Glutamatergic neuron (in vitro differentiated cells): ENCODE data around the gene LDLRAD4. TPM values are rescaled to one million over a fixed set of nuclear protein-coding genes. Genes with fewer than 3 reads are reported as not detected.

ENCODE experiments used
- DNase-seq: peaks from one replicate; pipeline ENCODE4 v3.0.0; 2022
- H3K27ac Mint-ChIP-seq: one replicate; pipeline ENCODE4 v1.8.0; 2020; ENCODE audit warnings: mild to moderate bottlenecking, mixed read lengths, inconsistent platforms; ENCODE audit not compliant: unreplicated experiment
- H3K27me3 Mint-ChIP-seq: one replicate; pipeline ENCODE4 v1.8.0; 2020; ENCODE audit warnings: mild to moderate bottlenecking, moderate library complexity, mixed read lengths, inconsistent platforms; ENCODE audit not compliant: unreplicated experiment
- H3K36me3 Mint-ChIP-seq: one replicate; pipeline ENCODE4 v1.8.0; 2020; ENCODE audit warnings: mild to moderate bottlenecking, mixed read lengths, inconsistent platforms; ENCODE audit not compliant: unreplicated experiment
- H3K4me1 Mint-ChIP-seq: one replicate; pipeline ENCODE4 v1.8.0; 2020; ENCODE audit warnings: mild to moderate bottlenecking, low read depth, mixed read lengths, inconsistent platforms; ENCODE audit not compliant: unreplicated experiment
- H3K4me3 Mint-ChIP-seq: one replicate; pipeline ENCODE4 v1.8.0; 2020; ENCODE audit warnings: mild to moderate bottlenecking, mixed read lengths, inconsistent platforms; ENCODE audit not compliant: unreplicated experiment
- H3K9me3 Mint-ChIP-seq: one replicate; pipeline ENCODE4 v1.8.0; 2020; ENCODE audit warnings: mild to moderate bottlenecking, moderate library complexity, mixed read lengths, inconsistent platforms; ENCODE audit not compliant: unreplicated experiment
- total RNA-seq: library from RNA; stranded (reverse); fragmentation: NEBNext Ultra II Directional; extraction: Animal tissue kit (Norgen Biotek cat#: 25700); gene quantifications from one replicate; pipeline ENCODE4 v1.2.1, GENCODE V29; 2021; ENCODE audit not compliant: unreplicated experiment
- TF ChIP-seq, protein P1 (sequence below): fragments of 200-600 bp; sonication (generic); IDR thresholded peaks from one replicate; pipeline ENCODE4 v1.5.0; 2021; ENCODE audit not compliant: partially characterized antibody, unreplicated experiment

The LDLRAD4 gene
- total RNA-seq, 1 donor from 2014 or later, result 0.29 TPM

DNA sequence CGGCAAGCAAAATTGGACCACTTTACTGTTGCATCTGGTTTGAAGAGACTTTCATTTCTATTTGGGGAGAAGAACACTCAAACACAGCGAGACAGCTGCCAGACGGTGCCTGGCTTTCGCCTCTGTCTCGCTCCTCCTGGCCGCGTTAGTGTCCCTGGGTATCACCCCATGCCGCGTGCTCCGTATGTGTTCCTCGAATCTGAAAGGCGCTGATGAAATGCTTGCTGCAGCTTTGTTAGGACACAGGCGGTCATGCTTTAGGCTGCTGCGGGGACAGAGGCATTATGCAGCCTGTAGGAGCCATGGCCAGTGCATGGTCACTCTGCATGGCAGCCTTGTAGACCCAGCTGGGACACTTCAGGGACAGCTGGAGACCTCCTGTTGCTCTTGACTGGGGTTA lies 53.9 kb downstream of the LDLRAD4 start:
- Mint-ChIP-seq H3K4me3 (no peak overlapping the region), H3K9me3 (peaks cover 5% of the 10 kb centered on the region), H3K27me3 (peaks cover 4% of the 10 kb centered on the region), H3K4me1 (peaks cover 3% of the 10 kb centered on the region), H3K36me3 (no peaks in the 10 kb centered on the region), H3K27ac (no peak overlapping the region)
- TF ChIP-seq, protein P1, sequence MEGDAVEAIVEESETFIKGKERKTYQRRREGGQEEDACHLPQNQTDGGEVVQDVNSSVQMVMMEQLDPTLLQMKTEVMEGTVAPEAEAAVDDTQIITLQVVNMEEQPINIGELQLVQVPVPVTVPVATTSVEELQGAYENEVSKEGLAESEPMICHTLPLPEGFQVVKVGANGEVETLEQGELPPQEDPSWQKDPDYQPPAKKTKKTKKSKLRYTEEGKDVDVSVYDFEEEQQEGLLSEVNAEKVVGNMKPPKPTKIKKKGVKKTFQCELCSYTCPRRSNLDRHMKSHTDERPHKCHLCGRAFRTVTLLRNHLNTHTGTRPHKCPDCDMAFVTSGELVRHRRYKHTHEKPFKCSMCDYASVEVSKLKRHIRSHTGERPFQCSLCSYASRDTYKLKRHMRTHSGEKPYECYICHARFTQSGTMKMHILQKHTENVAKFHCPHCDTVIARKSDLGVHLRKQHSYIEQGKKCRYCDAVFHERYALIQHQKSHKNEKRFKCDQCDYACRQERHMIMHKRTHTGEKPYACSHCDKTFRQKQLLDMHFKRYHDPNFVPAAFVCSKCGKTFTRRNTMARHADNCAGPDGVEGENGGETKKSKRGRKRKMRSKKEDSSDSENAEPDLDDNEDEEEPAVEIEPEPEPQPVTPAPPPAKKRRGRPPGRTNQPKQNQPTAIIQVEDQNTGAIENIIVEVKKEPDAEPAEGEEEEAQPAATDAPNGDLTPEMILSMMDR, result no peak
- no peak for DNase-seq

DNA sequence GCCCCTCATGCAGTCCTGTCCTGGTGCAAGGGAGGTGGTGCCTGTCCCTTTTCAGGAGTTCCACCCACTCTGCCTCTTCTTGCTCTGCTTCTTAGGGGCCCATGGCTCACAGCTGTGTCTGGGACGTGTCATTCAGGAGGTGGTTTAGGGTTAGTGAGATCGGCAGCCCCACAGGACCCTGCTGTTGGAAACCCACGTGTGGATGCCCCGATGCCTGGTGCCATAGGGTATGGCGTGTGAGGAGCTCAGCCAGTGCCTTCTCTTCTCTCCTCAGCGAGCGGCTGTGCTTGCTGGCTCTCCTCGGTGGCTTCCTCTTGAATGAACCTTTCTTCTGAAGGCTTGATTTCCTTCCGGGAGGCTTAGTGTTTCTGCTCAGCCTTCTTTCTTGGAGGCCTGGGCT lies 55.2 kb downstream of the LDLRAD4 start:
- Mint-ChIP-seq H3K36me3 (no peaks in the 10 kb centered on the region), H3K9me3 (peaks cover 7% of the 10 kb centered on the region), H3K27ac (no peak overlapping the region), H3K4me1 (peaks cover 3% of the 10 kb centered on the region), H3K27me3 (peaks cover 4% of the 10 kb centered on the region), H3K4me3 (no peak overlapping the region)
- no peak for DNase-seq
- TF ChIP-seq, protein P1, result no peak

DNA sequence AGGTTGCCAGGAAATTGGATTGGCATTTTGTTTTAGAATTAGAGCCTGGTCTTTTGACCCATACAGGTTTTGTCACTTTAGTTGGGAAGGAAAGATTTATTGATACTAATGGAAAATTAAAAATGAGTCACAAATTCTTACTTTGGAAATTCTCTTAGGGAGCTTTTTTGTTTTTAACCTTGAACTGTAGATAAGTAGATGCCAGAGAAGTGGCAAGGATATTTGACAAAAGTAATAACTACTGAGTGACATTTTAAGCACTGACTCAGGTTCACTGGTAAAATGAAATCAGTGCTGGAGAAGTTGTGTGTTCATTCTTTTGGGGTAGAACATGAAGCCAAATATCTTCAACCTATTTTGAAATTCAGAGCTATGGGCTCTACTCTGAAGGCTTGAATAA lies 56.5 kb downstream of the LDLRAD4 start:
- Mint-ChIP-seq H3K4me1 (peaks cover 6% of the 10 kb centered on the region), H3K27ac (no peak overlapping the region), H3K36me3 (no peaks in the 10 kb centered on the region), H3K9me3 (peaks cover 7% of the 10 kb centered on the region), H3K4me3 (no peak overlapping the region), H3K27me3 (peaks cover 4% of the 10 kb centered on the region)
- no peak for DNase-seq
- TF ChIP-seq, protein P1, result no peak

DNA sequence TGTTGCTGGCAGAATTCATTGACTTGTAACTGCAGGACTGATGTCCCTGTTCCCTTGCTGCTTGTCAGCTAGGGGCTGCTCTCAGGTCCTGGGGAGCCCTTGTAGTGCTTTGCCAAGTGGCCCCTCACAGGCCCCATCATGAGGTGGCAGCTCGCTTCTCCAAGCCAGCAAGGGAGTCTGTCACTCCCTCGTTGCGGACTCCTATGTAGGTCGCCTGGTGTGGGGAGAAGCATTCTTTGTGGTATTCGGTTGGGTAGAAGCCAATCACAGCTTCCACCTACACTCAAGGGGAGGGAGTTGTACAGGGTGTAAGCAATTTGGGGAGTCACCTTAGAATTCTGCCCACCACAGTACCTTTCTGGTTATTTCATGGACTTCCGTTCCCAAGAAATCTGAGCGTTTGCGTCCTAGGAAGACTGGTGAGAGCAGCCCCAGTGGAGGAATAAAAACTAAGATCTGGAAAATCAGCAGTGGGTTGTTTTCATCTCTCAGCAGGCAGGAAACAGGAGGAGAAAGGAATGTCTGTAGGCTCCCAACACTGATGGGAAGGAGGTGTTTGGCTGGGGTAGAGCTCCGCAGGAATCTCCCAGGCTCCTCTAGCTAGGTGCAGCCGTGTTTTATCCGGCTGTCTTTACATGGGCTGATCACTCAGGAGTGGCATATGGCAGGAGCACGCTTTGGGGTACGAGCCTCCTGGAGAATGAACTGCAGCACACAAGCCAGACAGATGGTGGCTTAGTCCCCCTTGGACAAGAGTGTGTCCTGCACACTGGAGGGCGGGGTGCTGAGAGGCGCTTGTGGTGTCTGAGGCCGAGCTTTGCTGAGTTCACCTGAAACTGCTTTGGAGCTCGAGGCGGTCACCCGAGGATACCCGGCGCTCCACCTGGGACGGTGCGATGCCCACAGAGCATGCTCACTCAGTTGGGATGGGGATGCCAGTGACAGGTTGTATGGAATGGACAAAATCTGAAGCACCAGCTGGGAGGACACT lies 58.3 kb downstream of the LDLRAD4 start:
- no peak overlapping the region for H3K4me3 Mint-ChIP-seq
- peaks cover 8% of the 10 kb centered on the region for H3K9me3 Mint-ChIP-seq
- TF ChIP-seq, protein P1, result no peak
- peaks cover 11% of the 10 kb centered on the region for H3K4me1 Mint-ChIP-seq
- peaks cover 4% of the 10 kb centered on the region for H3K27me3 Mint-ChIP-seq
- no peak overlapping the region for H3K27ac Mint-ChIP-seq
- DNase-seq, result no peak
- peaks cover 1% of the 10 kb centered on the region for H3K36me3 Mint-ChIP-seq

DNA sequence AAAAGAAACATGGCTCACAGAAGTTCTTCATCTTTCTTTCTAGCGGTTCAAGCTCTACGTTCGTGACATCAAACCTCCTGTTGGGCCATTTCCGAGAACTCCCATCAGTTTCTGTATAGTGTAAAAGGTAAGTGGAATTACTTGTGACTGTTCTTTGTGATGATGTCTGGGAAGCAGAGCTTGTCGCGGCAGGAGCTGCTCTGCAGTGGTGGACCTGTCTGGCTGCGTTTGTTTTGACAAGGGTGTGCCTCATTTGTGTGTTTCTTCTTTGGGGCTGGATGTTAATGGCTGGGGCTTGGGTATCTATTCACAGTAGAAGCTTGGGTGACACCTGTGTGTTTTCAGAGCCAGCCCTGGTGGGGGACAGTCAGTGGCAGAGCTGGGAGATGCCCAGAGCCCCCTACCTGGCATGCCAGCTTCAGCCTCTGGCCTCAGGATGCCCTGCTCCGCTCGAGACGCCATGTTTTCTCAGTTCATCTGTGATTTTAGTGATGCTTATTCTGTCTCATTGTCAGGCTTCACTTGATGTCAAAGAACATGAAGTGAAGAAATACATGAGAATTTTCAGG lies 59.6 kb downstream of the LDLRAD4 start:
- H3K9me3 Mint-ChIP-seq, result peaks cover 7% of the 10 kb centered on the region
- H3K36me3 Mint-ChIP-seq, result peaks cover 6% of the 10 kb centered on the region
- H3K4me1 Mint-ChIP-seq, result peaks cover 11% of the 10 kb centered on the region
- no peak for DNase-seq
- TF ChIP-seq, protein P1, result no peak
- peaks cover 4% of the 10 kb centered on the region for H3K27me3 Mint-ChIP-seq
- no peak overlapping the region for H3K4me3 Mint-ChIP-seq
- no peak overlapping the region for H3K27ac Mint-ChIP-seq
